IMR-90 (cell line): Measurements from ENCODE around the gene KRT39.

Experiments used
- BHLHE40 ChIP-seq: fragments of 150-350 bp; IDR thresholded peaks from 2 replicates; pipeline ENCODE4 v1.6.1; 2016; ENCODE audit warnings: mild to moderate bottlenecking, low read depth, low read length
- CEBPB ChIP-seq: IDR thresholded peaks from 2 replicates; pipeline ENCODE4 v1.6.1; 2012; ENCODE audit warnings: low read depth, low read length, improper control_type of control experiment
- CTCF ChIP-seq: conservative IDR thresholded peaks from 2 replicates; pipeline ENCODE4 v1.5.1; 2012; ENCODE audit warnings: mild to moderate bottlenecking, low read depth, low read length, improper control_type of control experiment
- ELK1 ChIP-seq: fragments of 150-350 bp; IDR thresholded peaks from 2 replicates; pipeline ENCODE4 v1.6.1; 2016; ENCODE audit warnings: low read depth, mild to moderate bottlenecking, low read length, moderate library complexity, borderline replicate concordance
- FOS ChIP-seq: fragments of 150-350 bp; IDR thresholded peaks from 2 replicates; pipeline ENCODE4 v1.6.1; 2016; ENCODE audit warnings: low read depth, low read length
- MAFK ChIP-seq: IDR thresholded peaks from 2 replicates; pipeline ENCODE4 v1.6.1; 2012; ENCODE audit warnings: low read depth, low read length, improper control_type of control experiment
- MAZ ChIP-seq: IDR thresholded peaks from 2 replicates; pipeline ENCODE4 v1.6.1; 2012; ENCODE audit warnings: low read depth, mild to moderate bottlenecking, low read length, improper control_type of control experiment, moderate library complexity, borderline replicate concordance
- MXI1 ChIP-seq: IDR thresholded peaks from 2 replicates; pipeline ENCODE4 v1.6.1; 2012; ENCODE audit warnings: low read depth, mild to moderate bottlenecking, low read length, moderate library complexity, borderline replicate concordance
- POLR2A ChIP-seq: IDR thresholded peaks from 2 replicates; pipeline ENCODE4 v1.6.1; 2012; ENCODE audit warnings: mild to moderate bottlenecking, low read depth, low read length
- RAD21 ChIP-seq: IDR thresholded peaks from 2 replicates; pipeline ENCODE4 v1.6.1; 2012; ENCODE audit warnings: low read length, improper control_type of control experiment
- RCOR1 ChIP-seq: IDR thresholded peaks from 2 replicates; pipeline ENCODE4 v1.6.1; 2012; ENCODE audit warnings: mild to moderate bottlenecking, low read length, improper control_type of control experiment; ENCODE audit not compliant: insufficient replicate concordance
- RFX5 ChIP-seq: IDR thresholded peaks from 2 replicates; pipeline ENCODE4 v1.8.0; 2012; ENCODE audit warnings: low read depth, mild to moderate bottlenecking, low read length, moderate library complexity
- SMC3 ChIP-seq: fragments of 150-350 bp; IDR thresholded peaks from 2 replicates; pipeline ENCODE4 v1.6.1; 2016; ENCODE audit warnings: low read depth, mild to moderate bottlenecking, antibody characterized with exemption, low read length, moderate library complexity
- USF2 ChIP-seq: fragments of 150-350 bp; IDR thresholded peaks from 2 replicates; pipeline ENCODE4 v1.6.1; 2017; ENCODE audit warnings: mild to moderate bottlenecking, antibody characterized with exemption, low read length, low read depth

- TF ChIP-seq MAFK (no peak), MAZ (no peak), CTCF (no peak), CEBPB (no peak), RAD21 (no peak), RFX5 (no peak), POLR2A (no peak), FOS (no peak), RCOR1 (no peak), USF2 (no peak), BHLHE40 (no peak), SMC3 (no peak), MXI1 (no peak), ELK1 (no peak)
Measured at GRCh38 chr17:40931311-40931710, 35.4 kb downstream of the KRT39 start.
